Panc1 (cell line): ENCODE results near the gene ROR1. TPM values are rescaled to one million over a fixed set of nuclear protein-coding genes. Genes with fewer than 3 reads are reported as not detected.

Source experiments
- ATAC-seq: fragments of 200-7000 bp; cut with Tn5 transposase; 2 replicates; pipeline ENCODE4 v1.9.1; 2020; ENCODE audit warnings: mild to moderate bottlenecking, moderate library complexity
- BruUV-seq: library from RNA; stranded (reverse); fragments of 400-500 nt; replicated peaks from 2 replicates; lab custom pipeline; 2021; lab: Mats Ljungman, UMichigan
- CTCF ChIA-PET: fragments of 300-600 bp; sonication (Branson Sonifier 250); formaldehyde crosslinking; loops from one replicate; lab custom pipeline; 2022; ENCODE audit warnings: antibody characterized with exemption; lab: Charles Lee
- POLR2A ChIA-PET: fragments of 300-600 bp; sonication (Branson Sonifier 250); formaldehyde crosslinking; loops from one replicate; lab custom pipeline; 2022; ENCODE audit warnings: antibody characterized with exemption; lab: Charles Lee
- DNase-seq: peaks from one replicate; pipeline ENCODE4 v3.0.0-alpha.2; 2010; ENCODE audit warnings: low read depth, low spot score
- H3K27ac ChIP-seq: 2 replicates; pipeline ENCODE4 v1.5.1; 2011; ENCODE audit warnings: mild to moderate bottlenecking, low read length, inconsistent platforms
- H3K27me3 ChIP-seq: fragments of 200-500 bp; sonication (Bioruptor generic); 2 replicates; pipeline ENCODE4 v1.6.0; 2014; ENCODE audit warnings: low read length, inconsistent platforms; ENCODE audit not compliant: control insufficient read depth, insufficient read depth
- H3K36me3 ChIP-seq: fragments of 200-500 bp; sonication (Bioruptor generic); 2 replicates; pipeline ENCODE4 v1.5.1; 2014; ENCODE audit warnings: inconsistent platforms, mild to moderate bottlenecking, low read length, moderate library complexity; ENCODE audit not compliant: control insufficient read depth, insufficient read depth
- H3K4me1 ChIP-seq: 2 replicates; pipeline ENCODE4 v1.5.1; 2011; ENCODE audit warnings: inconsistent platforms, mild to moderate bottlenecking, low read length, moderate library complexity; ENCODE audit not compliant: control insufficient read depth, insufficient read depth
- H3K4me3 ChIP-seq, 2 experiments: 2 replicates each; pipeline ENCODE4 v1.5.1; 2011 to 2012; ENCODE audit warnings: low read depth in 2 of 2, low read length in 2 of 2, mild to moderate bottlenecking in 2 of 2, inconsistent platforms in 1 of 2, moderate library complexity in 1 of 2
- H3K9me3 ChIP-seq: fragments of 200-500 bp; sonication (Bioruptor generic); 2 replicates; pipeline ENCODE4 v1.5.1; 2014; ENCODE audit warnings: low read depth, mild to moderate bottlenecking, inconsistent platforms, low read length, moderate library complexity; ENCODE audit not compliant: control insufficient read depth, insufficient read depth
- POLR2AphosphoS5 ChIP-seq: IDR thresholded peaks from 2 replicates; pipeline ENCODE4 v1.6.1; 2012; ENCODE audit warnings: mild to moderate bottlenecking, low read depth, low read length, moderate library complexity
- SIN3A ChIP-seq: IDR thresholded peaks from 2 replicates; pipeline ENCODE4 v1.6.1; 2012; ENCODE audit warnings: low read depth, mild to moderate bottlenecking, low read length, moderate library complexity, borderline replicate concordance; ENCODE audit not compliant: insufficient read depth
- TCF7L2 ChIP-seq: IDR thresholded peaks from 2 replicates; pipeline ENCODE4 v1.6.1; 2011; ENCODE audit warnings: mild to moderate bottlenecking, low read depth, low read length, inconsistent platforms
- in situ Hi-C: cut with HindIII; loops from 2 replicates; pipeline ENCODE4 v1.10.0; 2016; ENCODE audit warnings: low sequenced_read_pairs, low pct_unique_long_range_greater_than_20kb
- intact Hi-C: fragments of 100-400 bp; cut with micrococcal nuclease; formaldehyde crosslinking; loops from one replicate; pipeline ENCODE4 v1.10.0; 2022; ENCODE audit not compliant: unreplicated experiment
- total RNA-seq: library from RNA; stranded (reverse); gene quantifications from one replicate; pipeline ENCODE4 v1.2.1, GENCODE V29; 2021; ENCODE audit not compliant: unreplicated experiment
- TF ChIP-seq, protein P1 (sequence below): fragments of 450-650 bp; IDR thresholded peaks from 2 replicates; pipeline ENCODE4 v1.5.1; 2017; ENCODE audit warnings: mild to moderate bottlenecking
- TF ChIP-seq, protein P2 (sequence below), 2 experiments: IDR thresholded peaks; 2 replicates each; pipeline ENCODE4 v1.6.1; 2011 to 2012; ENCODE audit warnings: low read depth in 2 of 2, control low read depth in 1 of 2, low read length in 1 of 2, mild to moderate bottlenecking in 1 of 2, moderate library complexity in 1 of 2; ENCODE audit not compliant: insufficient read depth in 1 of 2

ROR1 gene
- total RNA-seq, 1 experiment from 2014 or later, result 19.3 TPM

DNA sequence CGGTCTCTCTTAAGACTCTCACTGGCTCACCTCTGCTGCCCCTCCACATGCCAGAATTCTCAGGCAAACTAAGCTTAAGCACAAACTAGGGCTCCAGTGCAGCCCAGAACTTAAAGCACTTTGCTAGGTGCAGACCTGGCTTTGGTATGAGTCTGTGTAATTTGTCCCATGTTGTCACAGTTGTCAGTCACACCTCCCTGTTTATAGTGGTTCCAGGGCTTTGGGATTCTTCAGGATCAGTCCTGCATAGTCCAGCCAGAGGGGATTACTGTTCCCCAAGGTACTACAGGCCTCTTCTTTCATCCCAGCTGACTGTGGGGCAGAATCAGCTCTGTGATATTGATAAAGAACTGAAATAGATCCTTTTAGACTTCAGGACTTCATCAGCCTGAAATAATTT, 324.6 kb downstream of the ROR1 start:
- no peaks in the 10 kb centered on the region for H3K36me3 ChIP-seq
- ATAC-seq, result no peak
- no peak for DNase-seq
- in situ Hi-C loops, result no loop called here
- TF ChIP-seq, protein P1, sequence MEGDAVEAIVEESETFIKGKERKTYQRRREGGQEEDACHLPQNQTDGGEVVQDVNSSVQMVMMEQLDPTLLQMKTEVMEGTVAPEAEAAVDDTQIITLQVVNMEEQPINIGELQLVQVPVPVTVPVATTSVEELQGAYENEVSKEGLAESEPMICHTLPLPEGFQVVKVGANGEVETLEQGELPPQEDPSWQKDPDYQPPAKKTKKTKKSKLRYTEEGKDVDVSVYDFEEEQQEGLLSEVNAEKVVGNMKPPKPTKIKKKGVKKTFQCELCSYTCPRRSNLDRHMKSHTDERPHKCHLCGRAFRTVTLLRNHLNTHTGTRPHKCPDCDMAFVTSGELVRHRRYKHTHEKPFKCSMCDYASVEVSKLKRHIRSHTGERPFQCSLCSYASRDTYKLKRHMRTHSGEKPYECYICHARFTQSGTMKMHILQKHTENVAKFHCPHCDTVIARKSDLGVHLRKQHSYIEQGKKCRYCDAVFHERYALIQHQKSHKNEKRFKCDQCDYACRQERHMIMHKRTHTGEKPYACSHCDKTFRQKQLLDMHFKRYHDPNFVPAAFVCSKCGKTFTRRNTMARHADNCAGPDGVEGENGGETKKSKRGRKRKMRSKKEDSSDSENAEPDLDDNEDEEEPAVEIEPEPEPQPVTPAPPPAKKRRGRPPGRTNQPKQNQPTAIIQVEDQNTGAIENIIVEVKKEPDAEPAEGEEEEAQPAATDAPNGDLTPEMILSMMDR, result no peak
- no peak for TF ChIP-seq SIN3A
- BruUV-seq, result no TSS peak
- H3K27me3 ChIP-seq, result no peaks in the 10 kb centered on the region
- H3K9me3 ChIP-seq, result no peaks in the 10 kb centered on the region
- no peak overlapping the region for H3K4me3 ChIP-seq
- POLR2A ChIA-PET, result no interaction called here
- no peaks in the 10 kb centered on the region for H3K4me1 ChIP-seq
- intact Hi-C loops, result no loop called here
- CTCF ChIA-PET, result no interaction called here
- H3K27ac ChIP-seq, result no peak overlapping the region

GRCh38 chr1:64098846-64099582, 325.2 kb downstream of the ROR1 start:
- ATAC-seq, result no peak
- Histone ChIP-seq H3K27ac (no peak overlapping the region), H3K9me3 (no peaks in the 10 kb centered on the region), H3K4me3 (no peak overlapping the region), H3K27me3 (no peaks in the 10 kb centered on the region), H3K36me3 (no peaks in the 10 kb centered on the region), H3K4me1 (no peaks in the 10 kb centered on the region)
- ChIA-PET POLR2A (no interaction called here), CTCF (no interaction called here)
- no peak for DNase-seq
- in situ Hi-C loops, result no loop called here
- TF ChIP-seq, protein P1, result no peak
- TF ChIP-seq POLR2AphosphoS5 (no peak), SIN3A (no peak), TCF7L2 (no peak)
- TF ChIP-seq, protein P2, sequence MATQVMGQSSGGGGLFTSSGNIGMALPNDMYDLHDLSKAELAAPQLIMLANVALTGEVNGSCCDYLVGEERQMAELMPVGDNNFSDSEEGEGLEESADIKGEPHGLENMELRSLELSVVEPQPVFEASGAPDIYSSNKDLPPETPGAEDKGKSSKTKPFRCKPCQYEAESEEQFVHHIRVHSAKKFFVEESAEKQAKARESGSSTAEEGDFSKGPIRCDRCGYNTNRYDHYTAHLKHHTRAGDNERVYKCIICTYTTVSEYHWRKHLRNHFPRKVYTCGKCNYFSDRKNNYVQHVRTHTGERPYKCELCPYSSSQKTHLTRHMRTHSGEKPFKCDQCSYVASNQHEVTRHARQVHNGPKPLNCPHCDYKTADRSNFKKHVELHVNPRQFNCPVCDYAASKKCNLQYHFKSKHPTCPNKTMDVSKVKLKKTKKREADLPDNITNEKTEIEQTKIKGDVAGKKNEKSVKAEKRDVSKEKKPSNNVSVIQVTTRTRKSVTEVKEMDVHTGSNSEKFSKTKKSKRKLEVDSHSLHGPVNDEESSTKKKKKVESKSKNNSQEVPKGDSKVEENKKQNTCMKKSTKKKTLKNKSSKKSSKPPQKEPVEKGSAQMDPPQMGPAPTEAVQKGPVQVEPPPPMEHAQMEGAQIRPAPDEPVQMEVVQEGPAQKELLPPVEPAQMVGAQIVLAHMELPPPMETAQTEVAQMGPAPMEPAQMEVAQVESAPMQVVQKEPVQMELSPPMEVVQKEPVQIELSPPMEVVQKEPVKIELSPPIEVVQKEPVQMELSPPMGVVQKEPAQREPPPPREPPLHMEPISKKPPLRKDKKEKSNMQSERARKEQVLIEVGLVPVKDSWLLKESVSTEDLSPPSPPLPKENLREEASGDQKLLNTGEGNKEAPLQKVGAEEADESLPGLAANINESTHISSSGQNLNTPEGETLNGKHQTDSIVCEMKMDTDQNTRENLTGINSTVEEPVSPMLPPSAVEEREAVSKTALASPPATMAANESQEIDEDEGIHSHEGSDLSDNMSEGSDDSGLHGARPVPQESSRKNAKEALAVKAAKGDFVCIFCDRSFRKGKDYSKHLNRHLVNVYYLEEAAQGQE (IDR thresholded peaks at IDR 0.05; ENCODE audit: insufficient read depth in 1 of 2, low read depth in 2 of 2, low read length in 1 of 2), result no peak
- intact Hi-C loops, result no loop called here
- no TSS peak for BruUV-seq
